GM19240 (cell line): Measurements from ENCODE around the gene ATP5MG.
"Not testable (repeated sequence)": the region's sequence is repeated elsewhere in the genome, so short reads cannot be mapped to it uniquely, and the experiment has no call there.

Experiments used
- DNase-seq: peaks from one replicate; pipeline ENCODE4 v3.0.0; 2011; ENCODE audit warnings: low spot score; ENCODE audit not compliant: insufficient read length

ATP5MG gene

GRCh38 chr11:118406599-118407166 is 5.3 kb downstream of the ATP5MG start:
- no peak for DNase-seq

DNA sequence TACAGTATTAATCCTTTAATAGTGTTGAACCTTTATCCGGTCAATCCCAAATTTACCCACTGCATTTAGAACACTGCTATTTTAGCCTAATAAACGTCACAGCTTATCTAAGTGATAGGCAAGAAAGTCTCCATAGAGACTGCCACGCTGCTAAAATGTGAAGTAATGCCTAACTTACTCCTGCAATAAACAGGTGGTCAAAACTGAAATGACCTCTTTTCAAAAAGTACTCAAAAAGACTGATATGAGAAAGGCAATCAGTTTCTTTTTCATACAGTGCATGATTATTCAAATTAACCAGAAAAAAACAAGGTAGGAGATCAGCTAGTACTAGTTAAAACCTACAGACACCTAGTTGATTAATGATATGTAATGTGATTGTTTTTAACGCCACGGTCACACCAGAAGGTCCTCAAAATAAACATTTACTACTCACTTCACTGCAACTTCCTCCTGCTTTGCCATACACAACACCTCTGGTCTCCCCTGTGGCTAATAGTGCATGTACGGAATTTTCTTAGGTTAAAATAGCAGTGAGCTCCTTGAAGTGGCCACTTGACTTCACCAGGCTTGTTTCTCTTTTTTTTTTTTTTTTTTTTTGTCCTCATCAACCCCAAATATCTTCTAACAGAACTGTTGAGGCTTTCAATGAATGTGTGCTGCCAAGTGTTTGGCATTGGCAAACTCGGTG is 8.8 kb downstream of the ATP5MG start:
- no peak for DNase-seq

GRCh38 chr11:118411530-118411929 is 10.1 kb downstream of the ATP5MG start:
- DNase-seq: no peak

- no peak for DNase-seq
These were observed 11.5 kb downstream of the ATP5MG start for GRCh38 chr11:118412921-118413320.

- DNase-seq: no peak
These were observed 13.8 kb downstream of the ATP5MG start for GRCh38 chr11:118415062-118415738.

DNA sequence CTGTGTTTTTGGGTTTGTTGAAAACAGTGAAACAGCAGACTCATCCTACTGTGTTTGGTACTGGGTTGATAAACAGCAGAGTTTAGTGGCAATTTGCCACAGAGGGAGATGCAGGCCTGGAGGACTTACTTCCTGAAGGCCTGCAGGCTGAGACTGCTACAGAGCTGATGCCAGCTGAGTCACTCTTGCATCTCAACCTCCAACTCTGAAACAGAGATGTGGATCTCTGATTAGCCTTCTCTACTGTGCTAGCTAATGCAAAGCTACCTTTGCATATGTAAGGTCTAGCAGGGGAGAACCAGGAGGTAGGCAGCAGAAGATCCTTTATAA is 14.3 kb downstream of the ATP5MG start:
- no peak for DNase-seq

DNA sequence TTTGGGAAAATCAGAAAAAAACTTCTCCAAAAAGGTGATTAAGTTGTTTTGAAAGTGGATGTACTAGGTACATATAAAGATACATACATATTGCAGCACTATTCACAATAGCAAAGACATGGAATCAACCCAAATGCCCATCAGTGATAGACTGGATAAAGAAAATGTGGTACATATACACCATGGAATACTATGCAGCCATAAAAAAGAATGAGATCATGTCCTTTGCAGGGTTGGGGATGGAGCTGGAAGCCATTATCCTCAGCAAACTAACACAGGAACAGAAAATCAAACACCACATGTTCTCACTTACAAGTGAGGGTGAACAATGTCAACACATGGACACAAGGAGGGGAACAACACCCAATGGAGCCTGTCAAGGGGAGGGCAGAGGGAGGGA is 15.5 kb downstream of the ATP5MG start:
- not testable (repeated sequence) for DNase-seq

GRCh38 chr11:118417801-118418200 is 16.4 kb downstream of the ATP5MG start:
- DNase-seq: no peak

GRCh38 chr11:118418766-118419165 is 17.4 kb downstream of the ATP5MG start:
- DNase-seq: no peak

GRCh38 chr11:118427707-118428106 is 26.3 kb downstream of the ATP5MG start:
- no peak for DNase-seq

- DNase-seq: no peak
These were observed 29.6 kb downstream of the ATP5MG start for GRCh38 chr11:118430956-118431355.

DNA sequence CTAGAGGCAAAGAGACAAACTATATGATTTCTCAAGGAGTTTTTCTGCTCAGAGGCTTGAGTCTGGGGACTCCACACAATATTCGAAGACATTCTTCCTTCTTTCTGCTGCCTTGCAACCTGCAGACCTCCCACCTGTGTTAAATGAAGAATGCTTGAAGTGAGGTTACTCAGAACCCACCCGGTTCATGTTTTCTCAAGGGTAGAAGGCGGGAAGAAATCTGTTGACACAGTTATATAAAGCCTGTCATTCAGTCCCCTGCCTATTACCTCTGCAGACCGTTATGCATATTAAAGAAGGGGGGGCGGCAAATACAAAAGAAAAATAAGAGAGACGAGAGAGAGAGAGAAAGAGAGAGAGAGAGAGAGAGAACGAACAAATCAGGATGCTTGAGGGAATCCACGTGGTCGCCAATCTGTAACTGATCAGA is 32.7 kb downstream of the ATP5MG start:
- DNase-seq: no peak

DNA sequence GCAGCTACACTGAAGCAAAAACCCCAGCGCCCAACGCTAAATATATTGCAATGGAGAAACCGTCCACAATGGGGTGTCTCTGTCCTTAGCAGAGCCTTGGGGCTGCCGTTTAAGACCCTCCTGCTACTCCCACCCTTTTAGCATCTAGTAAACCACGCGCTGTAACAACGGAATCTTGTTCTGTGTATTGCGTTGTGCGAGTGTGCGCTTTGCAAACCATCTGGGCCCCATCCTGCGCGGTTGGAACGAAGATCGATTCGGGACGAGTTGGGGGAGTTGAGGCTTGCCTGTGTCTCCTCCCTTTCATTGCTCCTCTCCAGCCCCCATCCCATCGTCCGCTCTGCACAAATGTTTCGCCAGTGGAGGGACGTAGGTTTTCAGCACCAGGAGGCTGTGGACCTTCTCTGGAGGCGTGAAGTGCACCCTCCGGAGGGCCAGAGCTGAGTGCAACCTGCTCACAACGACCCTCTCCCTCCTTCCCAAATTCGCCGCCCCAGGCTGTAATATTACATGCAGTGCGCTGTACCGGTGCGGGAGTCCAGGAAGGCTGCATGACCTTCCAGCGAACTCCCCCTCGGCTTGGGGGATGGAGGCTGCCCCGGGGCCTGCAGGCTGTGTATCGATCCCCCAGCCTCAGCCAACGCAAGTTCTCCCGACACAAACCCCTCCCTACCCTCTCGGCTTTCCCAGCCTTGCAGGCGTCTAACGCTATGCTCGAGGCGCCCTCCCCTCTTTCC is 33.3 kb downstream of the ATP5MG start:
- DNase-seq: no peak

DNA sequence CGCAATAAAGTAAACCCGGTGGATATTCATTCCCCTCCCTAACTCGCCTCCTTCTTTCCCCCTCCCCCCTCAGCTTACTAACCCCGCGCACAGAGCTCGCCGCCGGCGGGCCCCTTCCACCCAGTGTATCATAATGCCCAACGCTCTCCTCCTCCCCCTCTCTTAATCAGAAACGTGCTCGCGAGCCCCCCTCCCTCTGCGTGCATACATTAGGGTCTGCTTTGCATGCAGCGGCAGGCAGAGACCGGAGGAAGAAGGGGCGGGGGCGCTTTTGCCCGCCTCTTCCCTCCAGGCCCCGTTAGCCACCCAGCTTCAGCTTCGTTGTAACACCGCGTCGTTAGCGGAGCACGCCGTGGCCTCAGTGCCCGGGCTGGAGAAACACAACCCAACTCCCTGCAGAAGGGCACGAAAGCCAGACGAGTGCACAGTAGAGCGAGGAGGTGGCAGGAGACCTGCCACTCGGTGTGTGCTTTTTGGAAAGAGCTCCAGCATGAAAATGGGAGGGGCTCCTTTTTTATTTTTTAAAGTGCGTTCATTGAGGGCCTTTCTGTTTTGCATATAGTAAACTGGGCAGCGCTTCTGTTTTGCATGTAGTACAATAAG is 34.0 kb downstream of the ATP5MG start:
- DNase-seq: no peak

- DNase-seq: no peak
These were observed 34.7 kb downstream of the ATP5MG start, which contains the start of gene KMT2A for GRCh38 chr11:118435893-118436624. Gene KMT2A (plus strand): TSS chr11:118436492. CDS start chr11:118436513, 21 bp downstream.

DNA sequence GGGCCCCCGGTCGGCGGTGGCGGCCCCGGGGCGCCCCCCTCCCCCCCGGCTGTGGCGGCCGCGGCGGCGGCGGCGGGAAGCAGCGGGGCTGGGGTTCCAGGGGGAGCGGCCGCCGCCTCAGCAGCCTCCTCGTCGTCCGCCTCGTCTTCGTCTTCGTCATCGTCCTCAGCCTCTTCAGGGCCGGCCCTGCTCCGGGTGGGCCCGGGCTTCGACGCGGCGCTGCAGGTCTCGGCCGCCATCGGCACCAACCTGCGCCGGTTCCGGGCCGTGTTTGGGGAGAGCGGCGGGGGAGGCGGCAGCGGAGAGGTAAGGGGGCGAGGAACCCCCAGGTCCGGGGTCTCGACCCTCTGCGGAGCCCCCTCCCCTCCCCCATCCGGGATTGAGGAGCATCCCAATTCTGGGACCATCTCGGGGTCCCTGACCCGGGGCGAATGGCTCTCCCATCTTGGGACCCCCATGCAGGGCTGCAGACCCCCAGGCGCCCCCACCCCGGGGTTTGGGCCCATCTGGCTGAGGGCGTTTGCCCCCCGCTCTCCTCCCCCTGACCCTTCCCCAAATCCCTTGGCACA is 35.3 kb downstream of the ATP5MG start:
- no peak for DNase-seq

DNA sequence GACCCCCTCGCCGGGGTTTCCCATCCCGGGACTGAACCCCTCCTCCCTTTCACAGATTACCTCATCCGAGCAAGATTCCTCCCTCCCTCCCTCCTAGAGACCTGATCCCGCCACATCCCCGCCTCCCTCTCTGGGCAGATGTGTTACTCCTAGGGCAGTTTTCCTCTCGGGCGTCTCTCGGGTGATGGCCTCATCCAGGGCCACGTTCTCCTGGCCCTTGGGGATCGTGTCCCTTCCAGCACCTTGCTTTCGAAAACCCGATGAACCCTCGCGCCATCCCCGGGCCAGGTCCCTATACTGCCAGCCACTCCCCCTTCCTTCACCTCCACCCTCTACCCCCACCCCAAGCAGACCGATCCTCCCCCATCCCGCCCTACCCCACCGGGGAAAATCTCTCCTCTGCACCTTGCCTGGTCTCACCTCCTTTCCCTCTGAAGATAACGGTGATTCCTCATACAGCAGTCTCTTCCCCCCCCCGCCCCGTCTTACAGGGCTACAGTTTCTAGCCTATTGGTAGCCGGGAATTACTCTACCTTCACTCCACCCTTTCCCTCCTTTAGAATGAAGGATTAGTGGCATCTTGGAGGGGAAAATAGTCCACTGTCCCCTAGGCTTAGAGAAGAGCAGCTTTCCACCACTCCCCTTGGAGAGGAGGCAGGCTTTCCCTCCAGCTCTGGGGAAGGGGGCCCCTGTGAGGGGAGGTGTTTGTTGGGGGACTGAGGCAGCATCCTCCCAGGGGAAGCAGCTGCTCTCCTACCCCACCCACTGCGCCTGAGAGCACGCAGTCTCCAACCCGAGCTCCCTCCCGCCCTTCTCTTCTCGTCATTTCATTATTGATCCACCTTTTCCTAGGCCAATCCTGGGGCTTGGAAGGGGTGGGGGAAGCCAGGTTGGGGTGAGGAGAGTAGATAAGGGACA is 36.1 kb downstream of the ATP5MG start:
- no peak for DNase-seq

DNA sequence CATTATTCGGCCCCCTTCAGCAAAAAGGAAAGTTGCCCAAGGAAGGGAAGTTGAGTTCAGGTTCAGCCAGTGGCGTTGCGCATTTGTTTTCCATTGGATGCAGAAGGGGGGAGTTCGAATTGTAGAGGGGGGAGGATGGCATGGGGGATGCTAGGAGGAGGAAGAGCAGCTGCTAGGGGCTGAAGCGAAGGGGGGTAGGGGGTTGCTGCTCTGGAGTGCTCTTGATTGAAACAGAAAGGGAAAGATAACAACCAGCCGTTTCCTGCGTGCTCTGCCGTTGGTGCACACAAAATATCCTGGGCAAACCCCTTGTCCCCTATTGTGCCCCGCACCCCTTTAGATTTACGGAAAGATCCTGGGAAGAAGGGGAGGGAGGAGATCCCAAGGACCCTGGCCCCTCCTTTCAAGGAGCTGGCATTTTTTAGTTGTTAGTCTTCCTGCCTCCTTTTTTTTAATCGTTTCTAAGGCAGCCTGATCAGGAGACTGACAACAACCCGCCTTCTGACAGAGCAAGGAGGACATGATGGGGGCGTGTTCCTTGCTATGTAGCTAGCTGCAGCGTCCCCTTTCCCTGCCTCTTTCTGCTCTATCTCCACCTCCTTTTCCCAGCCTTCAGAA is 37.0 kb downstream of the ATP5MG start:
- no peak for DNase-seq

GRCh38 chr11:118439646-118440045 is 38.2 kb downstream of the ATP5MG start:
- DNase-seq: no peak
